HEK293 (cell line): ENCODE data around the gene DPYD.

Experiments
- CTCF ChIA-PET: fragments of 350-600 bp; formaldehyde crosslinking; extraction: SDS; loops from one replicate; lab custom pipeline; 2021; ENCODE audit warnings: antibody characterized with exemption; lab: Yijun Ruan, JAX
- POLR2A ChIA-PET: fragments of 300-600 bp; formaldehyde crosslinking; extraction: SDS; loops from one replicate; lab custom pipeline; 2020; ENCODE audit warnings: antibody characterized with exemption, inconsistent platforms; lab: Yijun Ruan, JAX
- H3K27ac ChIP-seq: fragments of 200-500 bp; sonication (Bioruptor generic); 2 replicates; pipeline ENCODE4 v1.5.1; 2014; ENCODE audit warnings: low read depth, low read length, control low read depth, inconsistent platforms; ENCODE audit errors: extremely low read depth
- H3K36me3 ChIP-seq, 2 experiments: fragments of 200-500 bp in 1 of 2; sonication (Bioruptor generic) in 1 of 2; 1 replicate in 1 of 2; 2 replicates in 1 of 2; pipeline ENCODE4 v1.5.1; 2014 to 2017; ENCODE audit warnings: inconsistent platforms in 2 of 2, low read length in 2 of 2; ENCODE audit not compliant: control insufficient read depth in 2 of 2, insufficient read depth in 1 of 2
- H3K4me1 ChIP-seq: fragments of 200-500 bp; sonication (Bioruptor generic); 2 replicates; pipeline ENCODE4 v1.5.1; 2014; ENCODE audit warnings: mild to moderate bottlenecking, low read length, inconsistent platforms; ENCODE audit not compliant: control insufficient read depth, insufficient read depth
- H3K4me3 ChIP-seq: 2 replicates; pipeline ENCODE4 v1.5.1; 2011; ENCODE audit warnings: low read depth, mild to moderate bottlenecking, control low read depth, low read length, moderate library complexity
- H3K9me3 ChIP-seq: fragments of 200-500 bp; sonication (Bioruptor generic); 2 replicates; pipeline ENCODE4 v1.5.1; 2014; ENCODE audit warnings: low read depth, low read length, inconsistent platforms; ENCODE audit not compliant: control insufficient read depth, insufficient read depth
- BCL11B ChIP-seq: fragments of 450-650 bp; formaldehyde crosslinking; IDR thresholded peaks from 2 replicates; pipeline ENCODE4 v1.5.1; 2016; ENCODE audit warnings: low read depth, missing biosample characterization, missing genetic modification characterization
- GLIS2 ChIP-seq: fragments of 450-650 bp; formaldehyde crosslinking; IDR thresholded peaks from 2 replicates; pipeline ENCODE4 v1.5.1; 2016; ENCODE audit warnings: missing biosample characterization, missing genetic modification characterization
- SALL2 ChIP-seq: fragments of 450-650 bp; formaldehyde crosslinking; IDR thresholded peaks from 2 replicates; pipeline ENCODE4 v1.5.0; 2017; ENCODE audit warnings: missing biosample characterization, mild to moderate bottlenecking, missing genetic modification characterization, borderline replicate concordance
- SCRT2 ChIP-seq: fragments of 450-650 bp; formaldehyde crosslinking; IDR thresholded peaks from 2 replicates; pipeline ENCODE4 v1.5.1; 2016; ENCODE audit warnings: missing biosample characterization, missing genetic modification characterization
- ZFP3 ChIP-seq: fragments of 450-650 bp; formaldehyde crosslinking; IDR thresholded peaks from 2 replicates; pipeline ENCODE4 v1.5.1; 2016; ENCODE audit warnings: low read depth, missing biosample characterization, missing genetic modification characterization
- ZNF146 ChIP-seq: fragments of 450-650 bp; formaldehyde crosslinking; IDR thresholded peaks from 2 replicates; pipeline ENCODE4 v1.5.1; 2016; ENCODE audit warnings: missing biosample characterization, missing genetic modification characterization
- ZNF311 ChIP-seq: fragments of 450-650 bp; formaldehyde crosslinking; IDR thresholded peaks from 2 replicates; pipeline ENCODE4 v1.5.1; 2017; ENCODE audit warnings: missing biosample characterization, missing genetic modification characterization, borderline replicate concordance
- ZNF394 ChIP-seq: fragments of 450-650 bp; formaldehyde crosslinking; IDR thresholded peaks from 2 replicates; pipeline ENCODE4 v1.5.1; 2016; ENCODE audit warnings: missing biosample characterization, missing genetic modification characterization, mild to moderate bottlenecking, moderate library complexity, borderline replicate concordance
- ZNF473 ChIP-seq: fragments of 450-650 bp; formaldehyde crosslinking; IDR thresholded peaks from 2 replicates; pipeline ENCODE4 v1.5.1; 2017; ENCODE audit warnings: missing biosample characterization, missing genetic modification characterization
- ZNF529 ChIP-seq: fragments of 450-650 bp; formaldehyde crosslinking; IDR thresholded peaks from 2 replicates; pipeline ENCODE4 v1.5.1; 2017; ENCODE audit warnings: missing genetic modification characterization, missing biosample characterization; ENCODE audit not compliant: insufficient replicate concordance
- ZNF558 ChIP-seq: fragments of 450-650 bp; formaldehyde crosslinking; IDR thresholded peaks from 2 replicates; pipeline ENCODE4 v1.5.1; 2016; ENCODE audit warnings: missing biosample characterization, missing genetic modification characterization
- ZNF660 ChIP-seq: fragments of 450-650 bp; IDR thresholded peaks from 2 replicates; pipeline ENCODE4 v1.5.1; 2018; ENCODE audit warnings: missing biosample characterization, mild to moderate bottlenecking, missing genetic modification characterization
- ZNF677 ChIP-seq: fragments of 450-650 bp; IDR thresholded peaks from 2 replicates; pipeline ENCODE4 v1.5.0; 2018; ENCODE audit warnings: missing biosample characterization, mild to moderate bottlenecking, missing genetic modification characterization, moderate library complexity
- ZNF768 ChIP-seq: fragments of 450-650 bp; formaldehyde crosslinking; IDR thresholded peaks from 2 replicates; pipeline ENCODE4 v1.5.1; 2018; ENCODE audit warnings: missing biosample characterization, mild to moderate bottlenecking, missing genetic modification characterization
- ZSCAN16 ChIP-seq: fragments of 450-650 bp; formaldehyde crosslinking; IDR thresholded peaks from 2 replicates; pipeline ENCODE4 v1.5.1; 2016; ENCODE audit warnings: missing biosample characterization, missing genetic modification characterization
- TF ChIP-seq, protein P1 (sequence below): fragments of 450-650 bp; formaldehyde crosslinking; IDR thresholded peaks from 2 replicates; pipeline ENCODE4 v1.5.1; 2016; ENCODE audit warnings: missing biosample characterization, missing genetic modification characterization
- TF ChIP-seq, protein P2 (sequence below): fragments of 450-650 bp; formaldehyde crosslinking; IDR thresholded peaks from 2 replicates; pipeline ENCODE4 v1.5.1; 2016; ENCODE audit warnings: missing biosample characterization, missing genetic modification characterization
- TF ChIP-seq, protein P3 (sequence below): fragments of 450-650 bp; formaldehyde crosslinking; IDR thresholded peaks from 2 replicates; pipeline ENCODE4 v1.5.1; 2016; ENCODE audit warnings: missing biosample characterization, missing genetic modification characterization
- TF ChIP-seq, protein P4 (sequence below): fragments of 450-650 bp; formaldehyde crosslinking; IDR thresholded peaks from 2 replicates; pipeline ENCODE4 v1.5.1; 2016; ENCODE audit warnings: missing biosample characterization, missing genetic modification characterization

The DPYD gene

DNA sequence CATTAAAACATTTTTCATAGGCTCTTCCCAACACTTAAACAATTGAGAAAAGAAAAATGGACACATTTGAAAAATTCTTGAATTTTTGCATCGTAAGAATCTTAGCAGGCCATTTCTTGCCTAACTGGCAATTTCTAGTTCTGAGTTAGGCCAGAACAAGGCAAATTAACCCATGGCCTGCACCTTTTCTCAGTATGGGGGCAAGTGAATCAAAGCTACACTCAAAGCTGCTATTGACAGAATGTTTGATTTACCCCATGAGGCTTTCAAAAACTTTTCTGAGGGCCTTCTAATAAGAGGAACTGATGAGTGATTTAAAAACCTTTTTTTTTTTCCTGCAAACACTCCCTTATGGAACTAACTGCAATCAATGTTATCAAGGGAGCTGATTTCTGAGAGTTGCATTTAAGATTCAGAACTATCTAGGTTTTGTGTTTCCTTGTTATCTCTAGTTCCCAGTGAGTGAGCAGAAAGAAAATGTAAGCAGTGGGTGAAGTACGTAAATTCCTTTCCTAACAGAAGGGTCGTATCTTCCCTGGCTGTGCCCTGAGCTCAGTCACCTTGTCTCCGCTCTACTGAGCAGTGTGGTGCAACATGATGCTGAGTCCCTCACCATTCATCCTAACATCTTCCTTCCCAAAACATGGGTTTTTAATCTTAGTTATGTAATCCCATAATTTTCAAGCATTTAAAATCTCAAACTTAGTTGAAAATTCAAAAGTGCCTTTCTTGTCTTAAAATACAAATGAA, 353.7 kb downstream of the DPYD start (continued):
- TF ChIP-seq ZNF473 (no peak), ZNF311 (no peak), ZNF394 (tag by site-specific recombination) (no peak), ZNF660 (no peak)
- TF ChIP-seq, all 188 proteins: peak for 0

DNA sequence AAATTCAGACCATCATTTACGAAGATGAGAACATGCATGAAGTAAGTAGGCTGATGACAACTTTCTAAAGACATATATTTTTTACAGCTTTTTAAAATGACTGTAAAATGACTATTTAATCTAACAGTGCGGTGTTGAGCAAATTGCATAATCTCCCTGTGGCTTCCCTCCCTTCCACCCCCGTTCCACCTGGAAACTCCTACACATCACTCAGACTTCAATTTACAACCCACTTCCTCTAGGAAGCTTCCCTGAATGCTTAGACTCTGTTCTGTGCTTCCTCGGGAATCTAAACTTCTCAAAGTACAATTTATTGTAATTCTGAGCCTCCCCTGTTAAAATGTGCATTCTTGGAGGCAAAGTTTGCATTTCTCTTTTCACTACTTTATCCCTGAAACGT, 354.9 kb downstream of the DPYD start:
- no peaks in the 10 kb centered on the region for H3K36me3 ChIP-seq
- no peak overlapping the region for H3K27ac ChIP-seq
- H3K9me3 ChIP-seq, result no peaks in the 10 kb centered on the region
- H3K4me1 ChIP-seq, result no peaks in the 10 kb centered on the region
- TF ChIP-seq SALL2 (no peak), ZNF558 (no peak), ZFP3 (tag by site-specific recombination) (no peak), SCRT2 (tag by site-specific recombination) (no peak), ZNF146 (tag by site-specific recombination) (no peak), BCL11B (no peak), ZNF677 (tag by site-specific recombination) (no peak), ZSCAN16 (tag by site-specific recombination) (no peak), GLIS2 (tag by site-specific recombination) (no peak), ZNF529 (no peak), ZNF768 (no peak)
- TF ChIP-seq, protein P1, sequence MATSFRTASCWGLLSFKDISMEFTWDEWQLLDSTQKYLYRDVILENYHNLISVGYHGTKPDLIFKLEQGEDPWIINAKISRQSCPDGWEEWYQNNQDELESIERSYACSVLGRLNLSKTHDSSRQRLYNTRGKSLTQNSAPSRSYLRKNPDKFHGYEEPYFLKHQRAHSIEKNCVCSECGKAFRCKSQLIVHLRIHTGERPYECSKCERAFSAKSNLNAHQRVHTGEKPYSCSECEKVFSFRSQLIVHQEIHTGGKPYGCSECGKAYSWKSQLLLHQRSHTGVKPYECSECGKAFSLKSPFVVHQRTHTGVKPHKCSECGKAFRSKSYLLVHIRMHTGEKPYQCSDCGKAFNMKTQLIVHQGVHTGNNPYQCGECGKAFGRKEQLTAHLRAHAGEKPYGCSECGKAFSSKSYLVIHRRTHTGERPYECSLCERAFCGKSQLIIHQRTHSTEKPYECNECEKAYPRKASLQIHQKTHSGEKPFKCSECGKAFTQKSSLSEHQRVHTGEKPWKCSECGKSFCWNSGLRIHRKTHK (tag by site-specific recombination), result no peak
- TF ChIP-seq, protein P2, sequence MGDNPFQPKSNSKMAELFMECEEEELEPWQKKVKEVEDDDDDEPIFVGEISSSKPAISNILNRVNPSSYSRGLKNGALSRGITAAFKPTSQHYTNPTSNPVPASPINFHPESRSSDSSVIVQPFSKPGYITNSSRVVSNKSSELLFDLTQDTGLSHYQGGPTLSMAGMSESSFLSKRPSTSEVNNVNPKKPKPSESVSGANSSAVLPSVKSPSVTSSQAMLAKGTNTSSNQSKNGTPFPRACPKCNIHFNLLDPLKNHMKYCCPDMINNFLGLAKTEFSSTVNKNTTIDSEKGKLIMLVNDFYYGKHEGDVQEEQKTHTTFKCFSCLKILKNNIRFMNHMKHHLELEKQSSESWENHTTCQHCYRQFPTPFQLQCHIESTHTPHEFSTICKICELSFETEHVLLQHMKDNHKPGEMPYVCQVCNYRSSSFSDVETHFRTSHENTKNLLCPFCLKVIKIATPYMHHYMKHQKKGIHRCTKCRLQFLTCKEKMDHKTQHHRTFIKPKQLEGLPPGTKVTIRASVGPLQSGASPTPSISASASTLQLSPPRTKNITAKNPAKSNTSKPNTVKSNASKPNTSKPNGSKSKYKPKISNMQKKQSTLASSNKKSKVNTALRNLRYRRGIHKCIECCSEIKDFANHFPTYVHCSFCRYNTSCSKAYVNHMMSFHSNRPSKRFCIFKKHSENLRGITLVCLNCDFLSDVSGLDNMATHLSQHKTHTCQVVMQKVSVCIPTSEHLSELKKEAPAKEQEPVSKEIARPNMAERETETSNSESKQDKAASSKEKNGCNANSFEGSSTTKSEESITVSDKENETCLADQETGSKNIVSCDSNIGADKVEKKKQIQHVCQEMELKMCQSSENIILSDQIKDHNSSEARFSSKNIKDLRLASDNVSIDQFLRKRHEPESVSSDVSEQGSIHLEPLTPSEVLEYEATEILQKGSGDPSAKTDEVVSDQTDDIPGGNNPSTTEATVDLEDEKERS (tag by site-specific recombination), result no peak
- TF ChIP-seq, protein P3, sequence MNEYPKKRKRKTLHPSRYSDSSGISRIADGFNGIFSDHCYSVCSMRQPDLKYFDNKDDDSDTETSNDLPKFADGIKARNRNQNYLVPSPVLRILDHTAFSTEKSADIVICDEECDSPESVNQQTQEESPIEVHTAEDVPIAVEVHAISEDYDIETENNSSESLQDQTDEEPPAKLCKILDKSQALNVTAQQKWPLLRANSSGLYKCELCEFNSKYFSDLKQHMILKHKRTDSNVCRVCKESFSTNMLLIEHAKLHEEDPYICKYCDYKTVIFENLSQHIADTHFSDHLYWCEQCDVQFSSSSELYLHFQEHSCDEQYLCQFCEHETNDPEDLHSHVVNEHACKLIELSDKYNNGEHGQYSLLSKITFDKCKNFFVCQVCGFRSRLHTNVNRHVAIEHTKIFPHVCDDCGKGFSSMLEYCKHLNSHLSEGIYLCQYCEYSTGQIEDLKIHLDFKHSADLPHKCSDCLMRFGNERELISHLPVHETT, result no peak
- TF ChIP-seq, protein P4, sequence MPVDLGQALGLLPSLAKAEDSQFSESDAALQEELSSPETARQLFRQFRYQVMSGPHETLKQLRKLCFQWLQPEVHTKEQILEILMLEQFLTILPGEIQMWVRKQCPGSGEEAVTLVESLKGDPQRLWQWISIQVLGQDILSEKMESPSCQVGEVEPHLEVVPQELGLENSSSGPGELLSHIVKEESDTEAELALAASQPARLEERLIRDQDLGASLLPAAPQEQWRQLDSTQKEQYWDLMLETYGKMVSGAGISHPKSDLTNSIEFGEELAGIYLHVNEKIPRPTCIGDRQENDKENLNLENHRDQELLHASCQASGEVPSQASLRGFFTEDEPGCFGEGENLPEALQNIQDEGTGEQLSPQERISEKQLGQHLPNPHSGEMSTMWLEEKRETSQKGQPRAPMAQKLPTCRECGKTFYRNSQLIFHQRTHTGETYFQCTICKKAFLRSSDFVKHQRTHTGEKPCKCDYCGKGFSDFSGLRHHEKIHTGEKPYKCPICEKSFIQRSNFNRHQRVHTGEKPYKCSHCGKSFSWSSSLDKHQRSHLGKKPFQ (tag by site-specific recombination), result no peak
- H3K4me3 ChIP-seq, result no peak overlapping the region
- ChIA-PET POLR2A (no interaction called here), CTCF (no interaction called here)
